Measurements from ENCODE around the gene RXRA. TPM values are rescaled to one million over a fixed set of nuclear protein-coding genes. Genes with fewer than 3 reads are reported as not detected.

Gene RXRA
- total and polyA plus RNA-seq, 2 of the 4 experiments (the other 2 are of a cell fraction): 7.5 to 17.9 TPM

DNA sequence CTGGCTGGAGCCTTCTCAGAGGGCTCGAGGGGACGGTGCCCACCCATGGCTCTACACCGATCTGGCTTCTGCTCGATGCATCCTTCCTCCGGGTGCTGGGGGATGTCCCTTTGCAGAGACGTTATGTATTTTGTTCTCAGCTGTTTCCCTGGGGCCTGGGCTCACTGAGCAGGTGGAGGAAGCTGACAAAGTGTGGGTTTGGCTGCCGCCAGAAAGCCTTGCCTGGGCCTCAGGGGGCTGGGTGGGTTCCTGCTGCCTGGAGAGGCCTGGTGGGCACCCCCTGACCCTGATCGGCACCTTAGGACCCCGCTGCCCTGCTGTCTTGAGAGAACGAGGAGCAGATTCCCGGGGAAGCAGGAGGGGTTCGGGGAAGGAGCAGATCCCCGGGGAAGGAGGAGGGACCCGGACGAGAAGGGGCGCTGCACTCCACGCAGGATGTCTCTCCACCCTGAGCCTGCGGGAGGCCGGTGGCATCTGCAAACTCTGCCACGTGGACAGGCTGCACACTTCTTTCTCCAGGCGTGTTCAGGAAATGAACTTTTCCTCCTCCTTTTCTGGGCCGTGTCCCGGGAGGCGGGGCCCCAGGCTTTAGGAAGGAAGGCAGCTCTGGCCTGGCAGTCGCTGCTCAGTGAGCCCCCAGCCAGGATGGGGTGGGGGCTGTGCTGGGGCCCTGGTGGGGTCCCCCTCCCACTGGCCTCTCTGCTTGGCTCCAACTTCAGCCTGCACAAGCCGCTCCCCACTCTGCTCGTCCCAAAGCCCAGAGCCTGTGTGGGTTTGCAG, 148.9 kb downstream of the RXRA start:
- H3K27ac ChIP-seq (ENCODE audit: insufficient read depth, low read length): peak overlapping the region; percentile 6
- TF ChIP-seq RCOR1 (IDR thresholded peaks at IDR 0.05; ENCODE audit: insufficient replicate concordance, low read length) (no peak), NFE2L2 (IDR thresholded peaks at IDR 0.05; ENCODE audit: low read depth, low read length) (no peak), POLR2A (IDR thresholded peaks at IDR 0.05; ENCODE audit: low read depth, low read length) (0 out of 2 replicates have a peak, but pooled peaks have one; percentile 30), RFX5 (IDR thresholded peaks at IDR 0.05; ENCODE audit: low read depth, low read length) (no peak), CHD1 (IDR thresholded peaks at IDR 0.05; ENCODE audit: low read depth, low read length) (no peak), MXI1 (IDR thresholded peaks at IDR 0.05; ENCODE audit: borderline replicate concordance, low read depth, low read length) (peak; percentile 93; the same call in 1 of the 2 replicates), CEBPB (IDR thresholded peaks at IDR 0.05; ENCODE audit: low read depth, low read length) (no peak), RAD21 (IDR thresholded peaks at IDR 0.05; ENCODE audit: low read length) (peak; percentile 37; the same call in 1 of the 2 replicates), MAZ (IDR thresholded peaks at IDR 0.05; ENCODE audit: borderline replicate concordance, low read depth, low read length) (no peak; the same call in 1 of the 2 replicates), MAFK (IDR thresholded peaks at IDR 0.05; ENCODE audit: low read depth, low read length) (no peak), FOS (IDR thresholded peaks at IDR 0.05; ENCODE audit: low read depth, low read length) (no peak)
- TF ChIP-seq, protein P1, sequence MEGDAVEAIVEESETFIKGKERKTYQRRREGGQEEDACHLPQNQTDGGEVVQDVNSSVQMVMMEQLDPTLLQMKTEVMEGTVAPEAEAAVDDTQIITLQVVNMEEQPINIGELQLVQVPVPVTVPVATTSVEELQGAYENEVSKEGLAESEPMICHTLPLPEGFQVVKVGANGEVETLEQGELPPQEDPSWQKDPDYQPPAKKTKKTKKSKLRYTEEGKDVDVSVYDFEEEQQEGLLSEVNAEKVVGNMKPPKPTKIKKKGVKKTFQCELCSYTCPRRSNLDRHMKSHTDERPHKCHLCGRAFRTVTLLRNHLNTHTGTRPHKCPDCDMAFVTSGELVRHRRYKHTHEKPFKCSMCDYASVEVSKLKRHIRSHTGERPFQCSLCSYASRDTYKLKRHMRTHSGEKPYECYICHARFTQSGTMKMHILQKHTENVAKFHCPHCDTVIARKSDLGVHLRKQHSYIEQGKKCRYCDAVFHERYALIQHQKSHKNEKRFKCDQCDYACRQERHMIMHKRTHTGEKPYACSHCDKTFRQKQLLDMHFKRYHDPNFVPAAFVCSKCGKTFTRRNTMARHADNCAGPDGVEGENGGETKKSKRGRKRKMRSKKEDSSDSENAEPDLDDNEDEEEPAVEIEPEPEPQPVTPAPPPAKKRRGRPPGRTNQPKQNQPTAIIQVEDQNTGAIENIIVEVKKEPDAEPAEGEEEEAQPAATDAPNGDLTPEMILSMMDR (conservative IDR thresholded peaks at IDR 0.05; ENCODE audit: low read depth, low read length): peak; percentile 26; the same call in 1 of the 2 replicates
- TF ChIP-seq, protein P2, sequence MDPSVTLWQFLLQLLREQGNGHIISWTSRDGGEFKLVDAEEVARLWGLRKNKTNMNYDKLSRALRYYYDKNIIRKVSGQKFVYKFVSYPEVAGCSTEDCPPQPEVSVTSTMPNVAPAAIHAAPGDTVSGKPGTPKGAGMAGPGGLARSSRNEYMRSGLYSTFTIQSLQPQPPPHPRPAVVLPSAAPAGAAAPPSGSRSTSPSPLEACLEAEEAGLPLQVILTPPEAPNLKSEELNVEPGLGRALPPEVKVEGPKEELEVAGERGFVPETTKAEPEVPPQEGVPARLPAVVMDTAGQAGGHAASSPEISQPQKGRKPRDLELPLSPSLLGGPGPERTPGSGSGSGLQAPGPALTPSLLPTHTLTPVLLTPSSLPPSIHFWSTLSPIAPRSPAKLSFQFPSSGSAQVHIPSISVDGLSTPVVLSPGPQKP (IDR thresholded peaks at IDR 0.05; ENCODE audit: borderline replicate concordance, low read depth, low read length): no peak
- TF ChIP-seq, protein P3, sequence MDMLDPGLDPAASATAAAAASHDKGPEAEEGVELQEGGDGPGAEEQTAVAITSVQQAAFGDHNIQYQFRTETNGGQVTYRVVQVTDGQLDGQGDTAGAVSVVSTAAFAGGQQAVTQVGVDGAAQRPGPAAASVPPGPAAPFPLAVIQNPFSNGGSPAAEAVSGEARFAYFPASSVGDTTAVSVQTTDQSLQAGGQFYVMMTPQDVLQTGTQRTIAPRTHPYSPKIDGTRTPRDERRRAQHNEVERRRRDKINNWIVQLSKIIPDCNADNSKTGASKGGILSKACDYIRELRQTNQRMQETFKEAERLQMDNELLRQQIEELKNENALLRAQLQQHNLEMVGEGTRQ (IDR thresholded peaks at IDR 0.05; ENCODE audit: low read depth, low read length): peak; percentile 61; the same call in 1 of the 2 replicates

More for the DNA sequence above, 148.9 kb downstream of the RXRA start:
- dilution Hi-C loops (cut with HindIII; ENCODE audit: low sequenced_read_pairs, unreplicated experiment): no loop called here
- no peaks in the 10 kb centered on the region for H3K36me3 ChIP-seq (ENCODE audit: control insufficient read depth, insufficient read depth, low read length)
- peak overlapping the region; percentile 71 to 97 for H4K8ac ChIP-seq (ENCODE audit: low read depth in 2 of 2, low read length in 2 of 2)
- 54% methylated on average over 11 of the region's 27 CpGs; no CpG with 5 or more reads in 1 of the 2 experiments for WGBS, 2 experiments (ENCODE audit: extremely low coverage in 2 of 2, insufficient read length in 1 of 2)
- H3K56ac ChIP-seq (ENCODE audit: extremely low read depth, insufficient read depth, low read length): no peak overlapping the region
- peak overlapping the region; percentile 72 for H4K5ac ChIP-seq (ENCODE audit: low read depth, low read length)
- H3K18ac ChIP-seq (ENCODE audit: low read depth, low read length): peak overlapping the region; percentile 55
- peak overlapping the region; percentile 26 for H3K9ac ChIP-seq (ENCODE audit: low read depth, low read length)
- peak overlapping the region; percentile 43 for H2BK5ac ChIP-seq (ENCODE audit: low read depth, low read length, poor library complexity, severe bottlenecking)
- ChIA-PET CTCF (no interaction called here), POLR2A (ENCODE audit: unreplicated experiment) (no interaction called here)
- H3K9me3 ChIP-seq (ENCODE audit: control insufficient read depth, insufficient read depth, low read length): no peaks in the 10 kb centered on the region; the same call in 1 of the 2 replicates
- BruUV-seq (replicated peaks): no TSS peak
- H4K20me1 ChIP-seq (ENCODE audit: insufficient read depth, low read length): no peaks in the 10 kb centered on the region
- H3K4me1 ChIP-seq (ENCODE audit: control insufficient read depth, insufficient read depth, low read length): peaks cover 22% of the 10 kb centered on the region
- peak overlapping the region; percentile 85 for H2BK120ac ChIP-seq (ENCODE audit: low read depth, low read length)
- in situ Hi-C loops (cut with MboI; ENCODE audit: low sequenced_read_pairs): no loop called here
- peak overlapping the region; percentile 90 for H3K14ac ChIP-seq (replicated peaks; ENCODE audit: low read depth, low read length)
- DNase-seq: peak; percentile 81
- H3K4ac ChIP-seq (ENCODE audit: low read depth, low read length): peak overlapping the region; percentile 95
- H4K91ac ChIP-seq (ENCODE audit: insufficient read depth, low read depth, low read length): peak overlapping the region; percentile 90
- H2BK15ac ChIP-seq (ENCODE audit: low read depth, low read length): peak overlapping the region; percentile 56; the same call in 1 of the 3 replicates
- no peak overlapping the region for H3K4me3 ChIP-seq (ENCODE audit: insufficient read depth, low read depth, low read length)
- peak overlapping the region; percentile 93 for H2AFZ ChIP-seq (replicated peaks; ENCODE audit: low read length, poor library complexity)
- peak; percentile 90 for ATAC-seq (ENCODE audit: low read depth)
- intact Hi-C loops (cut with micrococcal nuclease): loop anchor here (1.0 kb wide), 1 partner anchor 17 kb away; no protein-coding TSS in a partner anchor
- H3K4me2 ChIP-seq (ENCODE audit: low read depth, low read length): no peak overlapping the region
- H2BK20ac ChIP-seq (ENCODE audit: low read depth, low read length): peak overlapping the region; percentile 71
- H2AK9ac ChIP-seq (replicated peaks; ENCODE audit: low read depth, low read length, poor library complexity): peak overlapping the region; percentile 100
- 0 out of 2 replicates have a peak overlapping the region, but pooled peaks have one; percentile 21 for H3K23ac ChIP-seq (ENCODE audit: low read depth, low read length)
- no peaks in the 10 kb centered on the region for H3K27me3 ChIP-seq (ENCODE audit: control insufficient read depth, insufficient read depth, low read length)
- H3K9me1 ChIP-seq (ENCODE audit: insufficient read depth, low read length): 0 out of 2 replicates have a peak, but pooled peaks cover 7% of the 10 kb centered on the region
- H2AK5ac ChIP-seq (ENCODE audit: low read depth, low read length): peak overlapping the region; percentile 88
- H3K79me1 ChIP-seq (ENCODE audit: low read depth in 1 of 2, low read length in 2 of 2): no peaks in the 10 kb centered on the region
